Prostate gland (tissue), 2 donors: ENCODE data around the gene CHMP3.

Experiments
- POLR2AphosphoS5 ChIP-seq: sonication (generic); formaldehyde crosslinking; IDR thresholded peaks from one replicate; pipeline ENCODE4 v1.6.1; 2017; ENCODE audit warnings: antibody characterized with exemption
- TF ChIP-seq, protein P1 (sequence below), 4 experiments: fragments of 200-600 bp in 2 of 4; fragments of 450-650 bp in 2 of 4; sonication (generic) in 2 of 4; IDR thresholded peaks; 1 replicate in 3 of 4; 2 replicates in 1 of 4; pipeline ENCODE4 v1.5.1; 2016 to 2019; ENCODE audit warnings: antibody characterized with exemption in 4 of 4, mild to moderate bottlenecking in 2 of 4, moderate library complexity in 2 of 4

GRCh38 chr2:86484385-86484784, 78.9 kb downstream of the CHMP3 start:
- TF ChIP-seq, protein P1, sequence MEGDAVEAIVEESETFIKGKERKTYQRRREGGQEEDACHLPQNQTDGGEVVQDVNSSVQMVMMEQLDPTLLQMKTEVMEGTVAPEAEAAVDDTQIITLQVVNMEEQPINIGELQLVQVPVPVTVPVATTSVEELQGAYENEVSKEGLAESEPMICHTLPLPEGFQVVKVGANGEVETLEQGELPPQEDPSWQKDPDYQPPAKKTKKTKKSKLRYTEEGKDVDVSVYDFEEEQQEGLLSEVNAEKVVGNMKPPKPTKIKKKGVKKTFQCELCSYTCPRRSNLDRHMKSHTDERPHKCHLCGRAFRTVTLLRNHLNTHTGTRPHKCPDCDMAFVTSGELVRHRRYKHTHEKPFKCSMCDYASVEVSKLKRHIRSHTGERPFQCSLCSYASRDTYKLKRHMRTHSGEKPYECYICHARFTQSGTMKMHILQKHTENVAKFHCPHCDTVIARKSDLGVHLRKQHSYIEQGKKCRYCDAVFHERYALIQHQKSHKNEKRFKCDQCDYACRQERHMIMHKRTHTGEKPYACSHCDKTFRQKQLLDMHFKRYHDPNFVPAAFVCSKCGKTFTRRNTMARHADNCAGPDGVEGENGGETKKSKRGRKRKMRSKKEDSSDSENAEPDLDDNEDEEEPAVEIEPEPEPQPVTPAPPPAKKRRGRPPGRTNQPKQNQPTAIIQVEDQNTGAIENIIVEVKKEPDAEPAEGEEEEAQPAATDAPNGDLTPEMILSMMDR (IDR thresholded peaks at IDR 0.05), result no peak
- TF ChIP-seq POLR2AphosphoS5, result no peak
